GM18508 (cell line): ENCODE results near the gene CT47B1.
"Not testable (repeated sequence)": the region's sequence is repeated elsewhere in the genome, so short reads cannot be mapped to it uniquely, and the experiment has no call there.

ENCODE experiments used
- ATAC-seq: cut with Tn5 transposase; IDR thresholded peaks from one replicate; pipeline ENCODE4 v1.9.1; 2021; ENCODE audit warnings: moderate number of reproducible peaks; ENCODE audit not compliant: insufficient read depth, unreplicated experiment

CT47B1 gene

DNA sequence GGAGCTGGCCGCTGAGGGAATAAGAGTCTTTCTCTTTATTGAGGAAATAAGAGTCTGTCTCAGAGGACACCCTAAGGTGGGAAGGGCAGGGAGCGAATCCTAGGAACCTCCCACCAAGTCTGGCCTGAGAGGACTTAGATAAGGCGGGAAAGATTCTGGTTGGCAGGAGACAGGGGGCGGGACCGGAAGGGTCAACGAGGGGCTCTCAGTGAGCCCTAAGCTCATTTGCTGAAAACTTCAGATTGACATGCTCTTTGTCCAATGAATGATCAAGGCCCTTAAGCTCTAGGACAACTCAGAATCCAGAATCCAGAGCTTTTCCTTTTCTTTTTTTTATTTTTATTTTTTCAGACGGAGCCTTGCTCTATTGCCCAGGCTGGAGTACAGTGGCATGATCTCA is at the start of gene CT47B1:
Gene CT47B1 (minus strand): TSS at position 101 of the 400 bp plus-strand sequence. CDS start 196 bp downstream, outside the sequence.
- ATAC-seq = not testable (repeated sequence)

DNA sequence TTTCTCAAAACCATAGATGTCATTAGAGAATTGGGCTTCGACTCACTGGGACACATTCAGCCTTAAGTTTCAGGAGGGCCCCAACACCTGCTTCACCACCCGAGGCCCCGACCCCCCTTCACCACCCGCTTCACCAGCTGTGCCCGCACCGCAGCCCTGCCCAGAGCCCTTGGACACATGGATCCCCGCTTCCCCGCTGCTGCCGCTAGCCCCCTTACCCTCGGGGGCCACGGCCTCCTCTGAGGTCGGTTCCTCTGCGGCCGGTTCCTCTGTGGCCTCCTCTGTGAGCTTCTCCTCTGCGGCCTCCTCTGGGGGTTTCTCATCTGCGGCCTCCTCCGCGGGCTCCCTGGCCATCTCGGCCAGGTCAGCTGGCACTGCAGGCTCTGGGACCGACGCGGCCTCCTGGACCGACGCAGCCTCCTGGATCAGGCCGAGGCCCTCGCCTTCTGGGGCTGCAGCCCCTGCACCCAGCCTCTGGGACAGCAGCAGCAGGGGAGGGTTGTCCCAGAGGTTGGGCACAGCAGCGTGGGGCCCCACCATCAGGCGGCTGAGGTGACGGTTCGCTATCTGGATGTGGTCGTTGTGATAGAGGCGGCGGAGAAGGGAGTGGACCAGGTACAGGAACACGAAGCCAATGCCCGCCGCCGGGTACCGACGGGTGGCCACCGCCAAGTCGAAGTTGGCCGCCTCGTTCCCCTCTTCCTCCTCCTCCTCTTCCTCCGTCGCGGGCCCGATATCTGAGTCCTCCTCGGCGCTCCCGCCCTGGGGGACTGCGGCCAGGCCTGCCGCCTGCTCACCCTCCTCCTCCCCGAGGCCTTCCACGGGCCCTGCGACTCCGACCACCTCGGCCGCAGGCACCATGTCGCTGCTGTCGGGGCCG is 748 bp downstream of the CT47B1 start:
- ATAC-seq = no peak

DNA sequence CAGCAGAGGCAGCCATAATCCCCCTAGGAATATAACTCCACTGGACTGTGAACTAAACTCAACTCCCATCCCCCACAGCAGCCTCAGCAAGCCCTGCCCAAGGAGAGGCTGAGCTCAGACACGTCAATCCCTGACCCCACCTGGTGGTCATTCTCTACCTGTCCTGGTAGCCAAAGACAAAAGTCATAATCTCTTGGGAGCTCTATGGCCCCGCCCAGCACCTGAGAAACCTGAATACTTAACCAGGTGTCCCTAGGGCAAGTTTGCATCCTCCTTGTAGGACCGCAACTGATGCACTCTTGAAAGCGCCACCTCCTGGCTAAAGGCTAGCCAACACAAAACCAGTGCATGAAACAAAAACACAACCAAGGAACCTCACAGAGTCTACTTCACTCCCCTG is 18.4 kb downstream of the CT47B1 start:
- ATAC-seq = no peak

DNA sequence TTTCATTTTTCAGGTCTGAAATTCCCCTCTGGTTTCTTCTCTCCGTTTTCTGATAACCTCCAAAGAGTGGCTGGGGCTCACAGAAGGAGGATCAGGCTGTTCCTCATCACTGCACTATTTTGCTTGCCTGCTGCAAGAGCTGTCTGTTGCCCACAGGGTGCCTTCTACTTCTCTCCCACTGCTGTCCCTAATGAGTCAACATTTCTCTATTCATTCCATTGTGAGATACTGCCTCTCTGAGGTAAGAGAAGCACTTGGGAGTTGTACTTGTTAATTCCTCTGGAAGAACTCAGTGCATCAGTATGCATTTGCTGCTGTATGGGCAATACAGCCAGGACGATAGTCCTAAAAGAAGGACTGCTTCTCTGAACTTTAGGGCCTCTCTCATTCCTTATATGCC is 34.8 kb downstream of the CT47B1 start:
- ATAC-seq = no peak

DNA sequence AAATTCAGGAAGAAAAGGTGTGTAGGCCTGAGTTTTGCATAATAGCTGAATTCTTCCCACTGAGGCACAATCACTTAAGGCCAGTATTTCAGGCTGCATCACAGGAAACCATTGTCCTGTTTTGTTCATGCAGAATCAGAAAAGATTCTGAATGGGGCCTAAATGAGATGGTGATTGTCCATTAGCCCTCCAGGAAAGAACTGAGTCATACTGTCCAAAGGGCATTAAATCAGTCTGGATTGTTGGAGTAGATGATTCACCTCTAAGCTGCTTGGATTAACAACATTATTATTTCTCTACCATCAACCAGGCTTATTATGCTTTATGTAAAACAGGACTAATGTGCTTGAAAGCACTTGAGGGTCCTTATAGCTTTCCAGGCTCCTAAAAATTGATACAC is 36.2 kb downstream of the CT47B1 start:
- ATAC-seq = no peak

DNA sequence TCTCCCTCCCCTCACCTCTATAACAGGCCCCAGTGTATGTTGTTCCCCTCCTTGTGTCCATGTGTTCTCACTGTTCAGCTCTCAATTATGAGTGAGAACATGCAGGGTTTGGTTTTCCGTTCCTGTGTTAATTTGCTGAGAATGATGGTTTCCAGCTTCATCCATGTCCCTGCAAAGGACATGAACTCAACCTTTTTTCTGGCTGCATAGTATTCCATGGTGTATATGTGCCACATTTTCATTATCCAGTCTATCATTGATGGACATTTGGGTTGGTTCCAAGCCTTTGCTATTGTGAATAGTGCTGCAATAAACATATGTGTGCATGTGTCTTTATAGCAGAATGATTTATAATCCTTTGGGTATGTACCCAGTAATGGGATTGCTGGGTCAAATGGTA is 48.5 kb downstream of the CT47B1 start:
- not testable (repeated sequence) for ATAC-seq

DNA sequence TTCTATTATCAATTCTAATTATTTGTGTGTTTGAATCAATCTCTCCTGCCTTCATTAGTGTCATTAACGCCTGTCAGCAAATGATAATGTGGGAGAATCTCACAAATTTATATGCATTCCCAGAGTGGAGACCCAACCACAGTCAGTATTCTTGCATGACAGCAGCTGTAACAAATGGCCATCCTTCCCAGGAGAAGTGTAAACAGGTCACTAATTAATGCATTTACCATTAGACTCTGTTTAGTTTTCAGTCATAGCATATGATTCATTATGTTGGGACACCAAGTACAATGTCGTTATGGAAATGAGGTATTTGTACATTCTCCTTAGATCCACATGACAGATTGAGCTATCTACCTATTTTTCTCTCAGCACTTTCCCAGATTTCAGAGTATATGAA is 50.5 kb downstream of the CT47B1 start:
- ATAC-seq = no peak

DNA sequence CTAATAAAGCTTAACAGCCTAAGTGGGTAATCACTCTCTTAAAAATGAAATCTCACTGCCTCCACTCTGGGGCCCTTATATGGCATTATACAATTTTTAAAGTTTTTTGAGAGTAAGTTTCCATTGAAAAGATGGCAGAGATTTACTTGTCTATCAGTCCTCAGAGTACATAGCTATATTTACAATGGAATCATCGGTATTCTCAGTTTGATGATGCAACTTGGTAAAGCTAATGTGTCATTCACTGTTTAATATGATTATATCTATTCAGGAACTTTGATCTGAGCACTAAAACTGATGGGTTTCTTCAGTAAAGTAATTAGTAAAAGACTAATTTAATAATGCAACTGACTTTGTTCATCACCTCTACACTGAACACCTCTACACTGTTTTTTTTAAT is 51.6 kb downstream of the CT47B1 start:
- ATAC-seq = no peak

DNA sequence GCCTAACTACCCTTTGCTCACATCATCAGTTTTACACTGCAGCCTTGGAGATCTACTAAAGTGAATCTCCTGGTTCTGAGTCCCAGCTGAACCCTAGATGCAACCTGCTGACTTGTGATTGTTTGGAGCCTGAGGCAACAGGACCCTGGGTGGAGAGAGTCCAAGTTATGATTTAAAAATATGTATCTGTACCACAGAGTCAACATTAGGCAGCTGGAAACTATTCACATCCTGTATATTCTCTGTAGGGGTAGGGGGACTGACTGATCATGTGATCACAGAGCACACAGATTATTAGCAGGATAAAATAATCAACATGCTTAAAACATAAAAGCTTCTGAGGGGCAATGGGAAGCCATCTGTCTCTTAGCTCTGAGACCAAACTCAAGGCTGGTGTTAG is 52.1 kb downstream of the CT47B1 start:
- no peak for ATAC-seq
